ENCODE results near the gene XK.
"Not testable (repeated sequence)": the region's sequence is repeated elsewhere in the genome, so short reads cannot be mapped to it uniquely, and the experiment has no call there.

XK gene

GRCh38 chrX:37685381-37686359 is at the start of gene XK:
Gene XK (plus strand): TSS chrX:37685791. CDS start chrX:37685962, 171 bp downstream.
- no peak for DNase-seq (ENCODE audit: low read depth)

GRCh38 chrX:37638047-37638446 is 47.5 kb upstream of the XK start:
- no peak for DNase-seq (ENCODE audit: low read depth)

GRCh38 chrX:37640142-37640541 is 45.4 kb upstream of the XK start:
- DNase-seq (ENCODE audit: low read depth): no peak

- DNase-seq (ENCODE audit: low read depth): no peak
These were observed 43.7 kb upstream of the XK start for GRCh38 chrX:37641859-37642258.

GRCh38 chrX:37644381-37645305 is 40.9 kb upstream of the XK start:
- no peak for DNase-seq (ENCODE audit: low read depth)

GRCh38 chrX:37646254-37646653 is 39.3 kb upstream of the XK start:
- DNase-seq (ENCODE audit: low read depth): no peak

- not testable (repeated sequence) for DNase-seq (ENCODE audit: low read depth)
These were observed 34.7 kb upstream of the XK start for GRCh38 chrX:37650879-37651278.

- no peak for DNase-seq (ENCODE audit: low read depth)
These were observed 33.6 kb upstream of the XK start for GRCh38 chrX:37651921-37652452.

- DNase-seq (ENCODE audit: low read depth): no peak
These were observed 32.9 kb upstream of the XK start for GRCh38 chrX:37652589-37653231.

- no peak for DNase-seq (ENCODE audit: low read depth)
These were observed 32.0 kb upstream of the XK start for GRCh38 chrX:37653397-37654085.

GRCh38 chrX:37658343-37659030 is 27.1 kb upstream of the XK start:
- no peak for DNase-seq (ENCODE audit: low read depth)

GRCh38 chrX:37659047-37659446 is 26.5 kb upstream of the XK start:
- DNase-seq (ENCODE audit: low read depth): no peak

GRCh38 chrX:37662181-37662580 is 23.4 kb upstream of the XK start:
- no peak for DNase-seq (ENCODE audit: low read depth)

- DNase-seq (ENCODE audit: low read depth): no peak
These were observed 19.1 kb upstream of the XK start for GRCh38 chrX:37666516-37666915.

- DNase-seq (ENCODE audit: low read depth): no peak
These were observed 18.4 kb upstream of the XK start for GRCh38 chrX:37667141-37667540.

GRCh38 chrX:37672563-37672962 is 13.0 kb upstream of the XK start:
- no peak for DNase-seq (ENCODE audit: low read depth)

GRCh38 chrX:37676811-37677210 is 8.8 kb upstream of the XK start:
- DNase-seq (ENCODE audit: low read depth): no peak

- DNase-seq (ENCODE audit: low read depth): no peak
These were observed 8.3 kb upstream of the XK start for GRCh38 chrX:37677243-37677642.

GRCh38 chrX:37677765-37678164 is 7.8 kb upstream of the XK start:
- no peak for DNase-seq (ENCODE audit: low read depth)

GRCh38 chrX:37678574-37678973 is 7.0 kb upstream of the XK start:
- no peak for DNase-seq (ENCODE audit: low read depth)

GRCh38 chrX:37679230-37679629 is 6.4 kb upstream of the XK start:
- no peak for DNase-seq (ENCODE audit: low read depth)

Measured in stimulated activated CD8-positive, alpha-beta memory T cell treated with anti-CD3 and anti-CD28 coated beads, Interleukin-15, amount 100 ng/mL, for 1 hour (primary cell).